H1 (cell line): ENCODE results near the gene PBX1. TPM values are rescaled to one million over a fixed set of nuclear protein-coding genes. Genes with fewer than 3 reads are reported as not detected.

Source experiments
- CREB1 ChIP-seq: IDR thresholded peaks from 2 replicates; pipeline ENCODE4 v1.6.1; 2012; ENCODE audit warnings: inconsistent platforms
- JUND ChIP-seq: IDR thresholded peaks from 2 replicates; pipeline ENCODE4 v1.6.1; 2011; ENCODE audit warnings: mild to moderate bottlenecking, improper control_type of control experiment, low read length
- POU5F1 ChIP-seq: IDR thresholded peaks from 2 replicates; pipeline ENCODE4 v1.6.1; 2011; ENCODE audit warnings: low read depth, mild to moderate bottlenecking, low read length, moderate library complexity
- RNF2 ChIP-seq: fragments of 200-900, 300-1000 bp; sonication (generic); IDR thresholded peaks from 2 replicates; pipeline ENCODE4 v1.7.1; 2016; ENCODE audit warnings: borderline replicate concordance, low read depth, mild to moderate bottlenecking, antibody characterized with exemption, low read length; ENCODE audit not compliant: poor library complexity, severe bottlenecking; ENCODE audit errors: missing control alignments
- polyA plus RNA-seq, 7 experiments: library from polyadenylated mRNA; depleted of rRNA in 3 of 7; stranded (reverse) in 5 of 7; unstranded in 2 of 7; fragments of >200 nt in 5 of 7; fragments of 200-250 nt in 2 of 7; gene quantifications; 1 replicate in 5 of 7; 2 replicates in 1 of 7; 4 replicates in 1 of 7; pipeline versions ENCODE4 v1.2.1 to v1.2.3, GENCODE V29; 2011 to 2013; ENCODE audit warnings: missing spikeins in 2 of 7, mixed read lengths in 2 of 7
- total RNA-seq: library from RNA; stranded (reverse); fragmentation: NEBNext Ultra II Directional; extraction: Animal tissue kit (Norgen Biotek cat#: 25700); gene quantifications from 2 replicates; pipeline ENCODE4 v1.2.1, GENCODE V29; 2021

Gene PBX1
- total and polyA plus RNA-seq, 2 of the 8 experiments (the other 6 are each of a cell fraction or from before 2014, with no cell fraction given): 87.4 to 124 TPM

GRCh38 chr1:164746632-164747031, 187.6 kb downstream of the PBX1 start (continued):
- TF ChIP-seq RNF2: no peak
- TF ChIP-seq CREB1: no peak
- no peak for TF ChIP-seq POU5F1
- TF ChIP-seq JUND: no peak
